ENCODE measurements around the gene PLXNA2.

Gene PLXNA2

GRCh38 chr1:208093754-208094719 lies 150.1 kb downstream of the PLXNA2 start:
- no peak for DNase-seq (ENCODE audit: low read depth in 2 of 2)

GRCh38 chr1:208093046-208093445 lies 151.1 kb downstream of the PLXNA2 start:
- no peak for DNase-seq (ENCODE audit: low read depth in 2 of 2)

- no peak for DNase-seq (ENCODE audit: low read depth in 2 of 2)
Observed at GRCh38 chr1:208090388-208091301, 153.5 kb downstream of the PLXNA2 start.

GRCh38 chr1:208089761-208090370 lies 154.3 kb downstream of the PLXNA2 start:
- no peak for DNase-seq (ENCODE audit: low read depth in 2 of 2)

- DNase-seq (ENCODE audit: low read depth in 2 of 2) = no peak
Observed at GRCh38 chr1:208089149-208089548, 155.0 kb downstream of the PLXNA2 start.

- no peak for DNase-seq (ENCODE audit: low read depth in 2 of 2)
Observed at GRCh38 chr1:208088319-208088718, 155.9 kb downstream of the PLXNA2 start.

GRCh38 chr1:208085655-208086515 lies 158.3 kb downstream of the PLXNA2 start:
- DNase-seq (ENCODE audit: low read depth in 2 of 2) = no peak

GRCh38 chr1:208084764-208085163 lies 159.4 kb downstream of the PLXNA2 start:
- DNase-seq (ENCODE audit: low read depth in 2 of 2) = no peak

- no peak for DNase-seq (ENCODE audit: low read depth in 2 of 2)
Observed at GRCh38 chr1:208084220-208084619, 160.0 kb downstream of the PLXNA2 start.

- DNase-seq (ENCODE audit: low read depth in 2 of 2) = no peak
Observed at GRCh38 chr1:208083715-208084085, 160.5 kb downstream of the PLXNA2 start.

GRCh38 chr1:208083016-208083714 lies 161.0 kb downstream of the PLXNA2 start:
- no peak for DNase-seq (ENCODE audit: low read depth in 2 of 2)

- no peak for DNase-seq (ENCODE audit: low read depth in 2 of 2)
Observed at GRCh38 chr1:208081972-208082371, 162.2 kb downstream of the PLXNA2 start.

- DNase-seq (ENCODE audit: low read depth in 2 of 2) = no peak
Observed at GRCh38 chr1:208080396-208081286, 163.5 kb downstream of the PLXNA2 start.

GRCh38 chr1:208079161-208079560 lies 165.0 kb downstream of the PLXNA2 start:
- DNase-seq (ENCODE audit: low read depth in 2 of 2) = no peak

- no peak for DNase-seq (ENCODE audit: low read depth in 2 of 2)
Observed at GRCh38 chr1:208078752-208079151, 165.4 kb downstream of the PLXNA2 start.

- no peak for DNase-seq (ENCODE audit: low read depth in 2 of 2)
Observed at GRCh38 chr1:208077232-208078075, 166.7 kb downstream of the PLXNA2 start.

- no peak for DNase-seq (ENCODE audit: low read depth in 2 of 2)
Observed at GRCh38 chr1:208074353-208074752, 169.8 kb downstream of the PLXNA2 start.

GRCh38 chr1:208071435-208072031 lies 172.7 kb downstream of the PLXNA2 start:
- no peak for DNase-seq (ENCODE audit: low read depth in 2 of 2)

Measured in fibroblast of skin of left quadriceps (primary cell).